CD4-positive, alpha-beta memory T cell (primary cell): ENCODE results near the gene CLEC3B. TPM values are rescaled to one million over a fixed set of nuclear protein-coding genes. Genes with fewer than 3 reads are reported as not detected.

Source experiments
- CTCF ChIA-PET: fragments of 350-600 bp; sonication (Branson Sonifier 250); formaldehyde crosslinking; loops from one replicate; lab custom pipeline; 2021; ENCODE audit warnings: inconsistent platforms; ENCODE audit not compliant: partially characterized antibody; lab: Charles Lee
- POLR2A ChIA-PET: fragments of 350-600 bp; sonication (Branson Sonifier 250); formaldehyde crosslinking; loops from one replicate; lab custom pipeline; 2021; ENCODE audit not compliant: partially characterized antibody; lab: Charles Lee
- DNase-seq, 5 donors: peaks; one replicate each; pipeline versions ENCODE4 v3.0.0 to v3.0.0-alpha.2; 2020 to 2022; ENCODE audit warnings: mixed read lengths in 1 of 5
- H3K27ac ChIP-seq: one replicate; pipeline ENCODE4 v1.7.0; 2013; ENCODE audit warnings: low read depth, low read length
- H3K27me3 ChIP-seq: 2 replicates; pipeline ENCODE4 v1.7.0; 2013; ENCODE audit warnings: mild to moderate bottlenecking, low read length, moderate library complexity; ENCODE audit not compliant: insufficient read depth
- H3K36me3 ChIP-seq: 2 replicates; pipeline ENCODE4 v1.7.0; 2013; ENCODE audit warnings: mild to moderate bottlenecking, low read length, moderate library complexity; ENCODE audit not compliant: insufficient read depth
- H3K4me1 ChIP-seq: 2 replicates; pipeline ENCODE4 v1.7.0; 2013; ENCODE audit warnings: mild to moderate bottlenecking, low read length, moderate library complexity; ENCODE audit not compliant: insufficient read depth
- H3K4me3 ChIP-seq, 2 donors: one replicate each; pipeline ENCODE4 v1.7.0; 2013; ENCODE audit warnings: low read length in 2 of 2, mild to moderate bottlenecking in 1 of 2
- H3K9me3 ChIP-seq, 2 donors: one replicate each; pipeline ENCODE4 v1.7.0; 2013; ENCODE audit warnings: low read length in 2 of 2, control low read depth in 1 of 2; ENCODE audit not compliant: control insufficient read depth in 1 of 2
- H3K27ac Mint-ChIP-seq, 7 donors: one replicate each; pipeline ENCODE4 v1.8.0; 2020 to 2021; ENCODE audit warnings: mixed read lengths in 7 of 7, mild to moderate bottlenecking in 6 of 7, inconsistent platforms in 3 of 7, moderate library complexity in 3 of 7
- H3K27me3 Mint-ChIP-seq, 2 donors: one replicate each; pipeline ENCODE4 v1.8.0; 2020 to 2021; ENCODE audit warnings: mixed read lengths in 2 of 2
- H3K36me3 Mint-ChIP-seq, 2 donors: one replicate each; pipeline ENCODE4 v1.8.0; 2020 to 2021; ENCODE audit warnings: mixed read lengths in 2 of 2, inconsistent platforms in 1 of 2, mild to moderate bottlenecking in 1 of 2
- H3K4me1 Mint-ChIP-seq, 4 donors: one replicate each; pipeline ENCODE4 v1.8.0; 2020 to 2021; ENCODE audit warnings: mixed read lengths in 4 of 4, mild to moderate bottlenecking in 1 of 4
- H3K4me3 Mint-ChIP-seq, 8 donors: one replicate each; pipeline ENCODE4 v1.8.0; 2020 to 2021; ENCODE audit warnings: mixed read lengths in 8 of 8, mild to moderate bottlenecking in 7 of 8, moderate library complexity in 6 of 8, inconsistent platforms in 3 of 8
- H3K9me3 Mint-ChIP-seq, 8 donors: one replicate each; pipeline ENCODE4 v1.8.0; 2020 to 2021; ENCODE audit warnings: mixed read lengths in 8 of 8, mild to moderate bottlenecking in 5 of 8, inconsistent platforms in 3 of 8, moderate library complexity in 1 of 8
- intact Hi-C: fragments of 100-400 bp; cut with micrococcal nuclease; formaldehyde crosslinking; loops from one replicate; pipeline ENCODE4 v1.15.1; 2023
- polyA plus RNA-seq, 2 donors: library from polyadenylated mRNA; unstranded; fragments of 300-500 nt; fragmentation: Illumina TruSeq; gene quantifications; one replicate each; pipeline ENCODE4 v1.2.3, GENCODE V29; 2021
- total RNA-seq, 2 experiments: library from RNA; stranded (reverse); gene quantifications; one replicate each; pipeline ENCODE4 v1.2.3, GENCODE V29; 2021

The CLEC3B gene
- total and polyA plus RNA-seq, 4 experiments from 2014 or later, result 1.2 to 1.5 TPM; not detected in 2

DNA sequence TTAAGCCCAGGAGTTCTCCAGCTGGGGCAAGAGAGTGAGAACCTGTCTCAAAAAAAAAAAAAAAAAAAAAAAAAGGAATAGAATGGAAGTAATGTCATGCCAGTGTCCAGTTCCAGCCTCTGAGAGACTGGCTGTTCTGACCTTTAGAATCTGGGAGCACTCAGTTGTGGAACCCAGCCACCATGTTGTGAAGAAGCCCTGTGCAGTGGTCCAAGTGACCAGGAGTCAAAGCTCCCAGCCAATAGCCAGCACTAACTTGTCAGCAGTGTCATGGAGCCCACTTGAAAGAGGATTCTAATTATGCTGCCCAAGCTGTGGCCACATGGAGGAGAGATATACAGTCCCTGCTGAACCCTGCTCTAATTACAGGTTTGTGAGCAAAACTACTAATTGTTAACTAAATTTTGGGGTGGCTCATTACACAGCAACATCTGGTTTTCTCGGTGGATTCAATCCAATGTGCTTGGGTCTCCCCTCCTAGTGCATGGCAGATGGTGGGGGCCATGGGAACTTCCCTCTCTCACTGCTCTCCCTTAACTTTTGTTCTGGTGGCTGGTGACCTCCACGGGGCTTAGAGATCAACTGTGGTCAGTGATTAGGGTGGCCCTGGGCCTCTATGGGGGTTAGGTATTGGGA is 55.5 kb downstream of the CLEC3B start:
- Histone ChIP-seq H3K27ac (no peak overlapping the region), H3K36me3 (no peaks in the 10 kb centered on the region), H3K27me3 (no peaks in the 10 kb centered on the region), H3K9me3 (no peaks in the 10 kb centered on the region), H3K4me1 (no peaks in the 10 kb centered on the region), H3K4me3 (no peak overlapping the region)
- H3K27ac Mint-ChIP-seq, result no peak overlapping the region
- POLR2A ChIA-PET, result no interaction called here
- H3K36me3 Mint-ChIP-seq, result peaks cover 0 to 4% of the 10 kb centered on the region in 2 donors
- H3K9me3 Mint-ChIP-seq, result peaks cover 0 to 2% (median 0%) of the 10 kb centered on the region in 8 donors
- intact Hi-C loops, result no loop called here
- peaks cover 0 to 4% (median 0%) of the 10 kb centered on the region in 4 donors for H3K4me1 Mint-ChIP-seq
- no peak overlapping the region for H3K4me3 Mint-ChIP-seq
- no peak for DNase-seq
- H3K27me3 Mint-ChIP-seq, result peaks cover 2 to 4% of the 10 kb centered on the region in 2 donors
- CTCF ChIA-PET, result no interaction called here

GRCh38 chr3:45082142-45082538 is 56.0 kb downstream of the CLEC3B start:
- intact Hi-C loops, result no loop called here
- Mint-ChIP-seq H3K27ac (no peak overlapping the region), H3K4me3 (no peak overlapping the region), H3K36me3 (no peaks in the 10 kb centered on the region), H3K4me1 (peaks cover 0 to 4% (median 0%) of the 10 kb centered on the region in 4 donors), H3K9me3 (peaks cover 0 to 2% (median 0%) of the 10 kb centered on the region in 8 donors), H3K27me3 (peaks cover 1 to 2% of the 10 kb centered on the region in 2 donors)
- Histone ChIP-seq H3K36me3 (no peaks in the 10 kb centered on the region), H3K27ac (no peak overlapping the region), H3K27me3 (no peaks in the 10 kb centered on the region), H3K9me3 (no peaks in the 10 kb centered on the region), H3K4me1 (no peaks in the 10 kb centered on the region), H3K4me3 (no peak overlapping the region)
- ChIA-PET POLR2A (no interaction called here), CTCF (no interaction called here)
- DNase-seq, result no peak

- Histone ChIP-seq H3K27ac (no peak overlapping the region), H3K4me1 (no peaks in the 10 kb centered on the region), H3K9me3 (no peaks in the 10 kb centered on the region), H3K36me3 (no peaks in the 10 kb centered on the region), H3K27me3 (no peaks in the 10 kb centered on the region), H3K4me3 (no peak overlapping the region)
- peaks cover 1 to 2% of the 10 kb centered on the region in 2 donors for H3K27me3 Mint-ChIP-seq
- POLR2A ChIA-PET, result no interaction called here
- H3K27ac Mint-ChIP-seq, result no peak overlapping the region
- no peaks in the 10 kb centered on the region for H3K36me3 Mint-ChIP-seq
- intact Hi-C loops, result no loop called here
- peaks cover 0 to 4% (median 0%) of the 10 kb centered on the region in 4 donors for H3K4me1 Mint-ChIP-seq
- H3K4me3 Mint-ChIP-seq, result no peak overlapping the region
- H3K9me3 Mint-ChIP-seq, result peaks cover 0 to 2% (median 0%) of the 10 kb centered on the region in 8 donors
- DNase-seq, result no peak
- CTCF ChIA-PET, result no interaction called here
Measured at GRCh38 chr3:45083023-45083422, 56.9 kb downstream of the CLEC3B start.

DNA sequence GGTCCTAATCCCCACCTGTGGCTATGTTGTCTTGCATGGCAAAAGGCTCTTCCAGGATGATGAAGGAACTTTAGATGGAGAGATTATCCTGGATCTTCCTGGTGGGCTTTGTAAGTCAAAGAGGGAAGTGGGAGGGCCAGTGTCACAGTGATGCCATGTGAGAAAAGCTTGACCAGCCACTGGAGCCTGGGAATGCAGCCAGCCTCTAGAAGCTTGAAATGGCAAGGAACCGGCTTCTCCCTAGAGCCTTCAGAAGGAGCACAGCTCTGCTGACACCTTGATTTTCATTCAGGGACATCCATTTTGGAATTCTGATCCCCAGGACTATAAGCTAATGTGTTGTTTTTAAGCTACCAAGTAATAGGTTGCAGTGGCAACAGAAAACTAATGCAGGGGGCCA is 58.3 kb downstream of the CLEC3B start:
- Histone ChIP-seq H3K27ac (no peak overlapping the region), H3K4me3 (no peak overlapping the region), H3K36me3 (no peaks in the 10 kb centered on the region), H3K4me1 (no peaks in the 10 kb centered on the region), H3K27me3 (no peaks in the 10 kb centered on the region), H3K9me3 (no peaks in the 10 kb centered on the region)
- no peak overlapping the region for H3K4me3 Mint-ChIP-seq
- no peak for DNase-seq
- H3K4me1 Mint-ChIP-seq, result peaks cover 0 to 2% (median under 1%) of the 10 kb centered on the region in 4 donors
- no peaks in the 10 kb centered on the region for H3K36me3 Mint-ChIP-seq
- H3K9me3 Mint-ChIP-seq, result peaks cover 0 to 2% (median 0%) of the 10 kb centered on the region in 8 donors
- H3K27me3 Mint-ChIP-seq, result peaks cover 1 to 2% of the 10 kb centered on the region in 2 donors
- no peak overlapping the region for H3K27ac Mint-ChIP-seq
- ChIA-PET POLR2A (no interaction called here), CTCF (interaction anchor here (0.7 to 1.5 kb wide), 2 partner anchors 42 to 126 kb away, joined by 5 to 8 read pairs; no protein-coding TSS in a partner anchor)
- intact Hi-C loops, result no loop called here

DNA sequence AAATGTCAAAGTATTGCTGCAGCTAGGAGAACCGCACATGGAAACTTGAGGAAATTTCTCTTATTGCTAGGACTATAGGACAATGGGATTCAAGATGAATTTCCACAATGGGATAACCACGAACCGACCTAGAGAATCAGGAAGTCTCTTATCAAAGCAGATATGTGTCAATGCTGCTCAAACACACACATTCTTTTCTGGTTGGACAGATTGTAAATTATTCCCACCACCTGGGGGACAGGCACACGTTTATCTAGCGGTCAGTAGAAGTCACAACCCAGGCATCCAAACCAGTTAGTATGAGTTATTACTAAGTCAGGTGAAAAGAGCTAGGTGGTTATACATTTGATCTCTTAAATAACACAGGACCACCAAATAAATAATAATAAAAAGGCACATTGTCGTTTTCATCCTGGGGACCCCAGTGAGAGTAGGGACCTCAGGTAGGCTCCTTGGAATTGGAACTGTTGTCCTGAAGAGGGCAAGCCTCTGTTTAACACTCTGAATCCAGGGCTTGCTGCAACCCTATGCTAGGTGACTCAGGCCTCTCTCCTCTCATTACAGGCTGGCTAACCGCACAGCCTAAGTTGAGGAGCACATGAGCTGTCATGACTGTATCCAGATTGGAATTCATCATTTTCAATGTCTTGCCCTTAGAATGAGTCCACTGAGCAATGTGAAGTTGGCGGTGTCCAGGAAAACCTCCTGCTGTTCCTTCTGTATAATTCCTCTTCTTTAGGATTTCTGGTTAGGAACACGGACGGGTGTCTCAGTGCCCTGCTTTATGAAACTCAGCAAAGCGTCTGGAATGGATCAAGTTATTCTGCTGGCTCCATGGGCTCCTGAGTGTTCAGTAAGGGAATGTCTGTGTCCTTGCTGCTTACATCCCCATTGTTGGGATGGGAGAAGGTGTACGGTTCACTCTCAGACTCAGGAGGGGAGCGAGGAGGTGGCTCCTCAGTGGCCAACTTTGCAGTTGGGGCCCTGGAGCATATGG is 59.0 kb downstream of the CLEC3B start:
- Mint-ChIP-seq H3K4me1 (peaks cover 0 to 3% (median 2%) of the 10 kb centered on the region in 4 donors), H3K4me3 (no peak overlapping the region), H3K27ac (no peak overlapping the region), H3K27me3 (peaks cover 1 to 2% of the 10 kb centered on the region in 2 donors), H3K36me3 (no peaks in the 10 kb centered on the region), H3K9me3 (peaks cover 0 to 2% (median 0%) of the 10 kb centered on the region in 8 donors)
- no peaks in the 10 kb centered on the region for H3K4me1 ChIP-seq
- H3K9me3 ChIP-seq, result no peaks in the 10 kb centered on the region
- no peak overlapping the region for H3K27ac ChIP-seq
- no peaks in the 10 kb centered on the region for H3K36me3 ChIP-seq
- DNase-seq, result no peak
- H3K27me3 ChIP-seq, result no peaks in the 10 kb centered on the region
- intact Hi-C loops, result no loop called here
- no peak overlapping the region for H3K4me3 ChIP-seq
- CTCF ChIA-PET, result interaction anchor here (1.5 kb wide), 1 partner anchor 125 kb away, joined by 8 read pairs; no protein-coding TSS in a partner anchor
- POLR2A ChIA-PET, result no interaction called here

Other genes starting within 250 kb of the CLEC3B start
- 10 to 100 TPM; 26.1 to 29.6 TPM for gene TMEM42, start 164.4 kb upstream of the CLEC3B start, total RNA-seq
- 10 to 100 TPM; 32.2 to 55.4 TPM for gene TMEM42, start 164.4 kb upstream of the CLEC3B start, polyA plus RNA-seq
- gene TGM4, start 151.7 kb upstream of the CLEC3B start, total RNA-seq, result not detected
- not detected for gene TGM4, start 151.7 kb upstream of the CLEC3B start, polyA plus RNA-seq
- gene ZDHHC3, start 50.1 kb upstream of the CLEC3B start, total RNA-seq, result 10 to 100 TPM; 40.1 to 41.9 TPM
- gene ZDHHC3, start 50.1 kb upstream of the CLEC3B start, polyA plus RNA-seq, result 10 to 100 TPM; 35.4 to 36.1 TPM
- 10 to 100 TPM; 44.6 to 45.3 TPM for gene EXOSC7, start 50.1 kb upstream of the CLEC3B start, total RNA-seq
- 10 to 100 TPM; 49.2 to 66.9 TPM for gene EXOSC7, start 50.1 kb upstream of the CLEC3B start, polyA plus RNA-seq
- gene CDCP1, start 120.1 kb downstream of the CLEC3B start, total RNA-seq, result under 1 TPM; 0.35 to 0.44 TPM
- gene CDCP1, start 120.1 kb downstream of the CLEC3B start, polyA plus RNA-seq, result under 1 TPM; 0.24 to 0.60 TPM
- gene TMEM158, start 200.0 kb downstream of the CLEC3B start, total RNA-seq, result not detected
- not detected for gene TMEM158, start 200.0 kb downstream of the CLEC3B start, polyA plus RNA-seq